ENCODE results near the gene MAEL. TPM values are rescaled to one million over a fixed set of nuclear protein-coding genes. Genes with fewer than 3 reads are reported as not detected.

Gene MAEL
- total and polyA plus RNA-seq, 2 donors (not counting 1 experiment from before 2014, with no cell fraction given), result 0.04 TPM; not detected in 1

DNA sequence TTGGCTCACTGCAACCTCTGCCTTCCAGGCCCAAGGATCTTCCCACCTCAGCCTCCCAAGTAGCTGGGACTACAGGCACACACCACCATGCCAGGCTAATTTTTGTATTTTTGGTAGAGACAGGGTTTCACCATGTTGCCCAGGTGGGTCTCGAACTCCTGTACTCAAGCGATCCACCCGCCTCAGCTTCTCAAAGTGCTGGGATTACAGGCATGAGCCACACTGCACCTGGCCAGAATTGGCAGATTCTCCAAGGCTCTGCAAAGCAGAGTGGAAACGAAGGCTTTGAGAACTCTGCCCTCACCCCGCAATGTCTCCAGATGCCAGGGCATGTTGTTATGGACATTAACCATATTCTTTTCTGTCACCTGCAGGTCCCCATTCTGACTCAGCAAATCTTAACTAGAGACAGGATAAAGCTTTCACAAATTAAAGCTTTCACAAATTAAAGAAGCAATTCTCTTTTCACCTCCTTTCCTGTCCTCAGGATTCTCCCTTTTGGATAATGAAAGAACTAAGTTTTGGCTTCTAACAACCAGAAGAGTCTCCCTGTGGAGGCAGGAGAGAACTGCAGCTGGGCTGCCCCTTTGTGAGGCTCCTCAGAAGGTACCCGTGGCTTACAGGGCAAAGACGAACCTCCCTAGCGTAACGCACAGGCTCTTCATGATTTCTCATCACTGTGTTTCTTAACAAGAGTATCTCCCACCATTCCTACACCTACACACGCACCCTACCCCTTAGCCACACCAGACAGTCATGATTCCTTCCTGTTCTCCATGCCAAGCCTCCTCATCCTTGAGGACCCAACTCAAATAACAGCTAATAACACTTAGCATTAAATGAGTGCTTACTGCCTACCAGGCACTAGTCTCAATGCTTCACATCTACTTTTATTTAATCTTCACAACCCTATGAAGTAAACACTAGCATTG is 71.3 kb downstream of the MAEL start:
- WGBS (ENCODE audit: insufficient coverage), result 83% methylated on average over 10 of the region's 10 CpGs
- intact Hi-C loops (cut with micrococcal nuclease), result no loop called here

More for the DNA sequence above, 71.3 kb downstream of the MAEL start:
- Histone ChIP-seq H2AFZ (ENCODE audit: insufficient read depth, low read depth, low read length, poor library complexity, severe bottlenecking) (no peak overlapping the region), H3K9me3 (ENCODE audit: control extremely low read depth in 1 of 3, control insufficient read depth in 2 of 3, insufficient read depth in 1 of 3, low read length in 2 of 3) (no peaks in the 10 kb centered on the region), H3K79me2 (ENCODE audit: control insufficient read depth, insufficient read depth, low read length) (no peaks in the 10 kb centered on the region), H3K4me2 (replicated peaks; ENCODE audit: low read depth, low read length, poor library complexity, severe bottlenecking) (no peak overlapping the region), H4K20me1 (ENCODE audit: control insufficient read depth, insufficient read depth, low read length, poor library complexity, severe bottlenecking) (no peaks in the 10 kb centered on the region), H3K27me3 (replicated peaks in 1 of 4; ENCODE audit: control extremely low read depth in 1 of 4, control insufficient read depth in 3 of 4, insufficient read depth in 4 of 4, low read length in 3 of 4) (peaks cover 0 to 10% (median 0%) of the 10 kb centered on the region in 4 experiments), H3K4me3 (ENCODE audit: control extremely low read depth in 1 of 5, extremely low read depth in 1 of 5, insufficient read depth in 1 of 5, low read depth in 2 of 5, low read length in 4 of 5) (no peak overlapping the region), H3K9ac (ENCODE audit: low read length) (no peak overlapping the region), H3K36me3 (replicated peaks in 1 of 2; ENCODE audit: control extremely low read depth in 1 of 2, control insufficient read depth in 1 of 2, extremely low read depth in 1 of 2, insufficient read depth in 2 of 2, low read length in 1 of 2) (no peaks in the 10 kb centered on the region), H3K4me1 (ENCODE audit: control insufficient read depth in 2 of 2, insufficient read depth in 2 of 2, low read length in 2 of 2) (peaks cover 3 to 6% of the 10 kb centered on the region in 2 donors), H3K27ac (ENCODE audit: low read length in 2 of 2) (no peak overlapping the region)
- Mint-ChIP-seq H3K27me3 (peaks cover 3% of the 10 kb centered on the region), H3K4me1 (peaks cover 4% of the 10 kb centered on the region), H3K4me3 (no peak overlapping the region), H3K9me3 (ENCODE audit: insufficient read depth) (no peaks in the 10 kb centered on the region), H3K27ac (no peak overlapping the region)
- ATAC-seq (ENCODE audit: low read depth) (no peak), DNase-seq (no peak)
- TF ChIP-seq, protein P1, sequence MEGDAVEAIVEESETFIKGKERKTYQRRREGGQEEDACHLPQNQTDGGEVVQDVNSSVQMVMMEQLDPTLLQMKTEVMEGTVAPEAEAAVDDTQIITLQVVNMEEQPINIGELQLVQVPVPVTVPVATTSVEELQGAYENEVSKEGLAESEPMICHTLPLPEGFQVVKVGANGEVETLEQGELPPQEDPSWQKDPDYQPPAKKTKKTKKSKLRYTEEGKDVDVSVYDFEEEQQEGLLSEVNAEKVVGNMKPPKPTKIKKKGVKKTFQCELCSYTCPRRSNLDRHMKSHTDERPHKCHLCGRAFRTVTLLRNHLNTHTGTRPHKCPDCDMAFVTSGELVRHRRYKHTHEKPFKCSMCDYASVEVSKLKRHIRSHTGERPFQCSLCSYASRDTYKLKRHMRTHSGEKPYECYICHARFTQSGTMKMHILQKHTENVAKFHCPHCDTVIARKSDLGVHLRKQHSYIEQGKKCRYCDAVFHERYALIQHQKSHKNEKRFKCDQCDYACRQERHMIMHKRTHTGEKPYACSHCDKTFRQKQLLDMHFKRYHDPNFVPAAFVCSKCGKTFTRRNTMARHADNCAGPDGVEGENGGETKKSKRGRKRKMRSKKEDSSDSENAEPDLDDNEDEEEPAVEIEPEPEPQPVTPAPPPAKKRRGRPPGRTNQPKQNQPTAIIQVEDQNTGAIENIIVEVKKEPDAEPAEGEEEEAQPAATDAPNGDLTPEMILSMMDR (IDR thresholded peaks at IDR 0.05), result no peak
- TF ChIP-seq EZH2 (IDR thresholded peaks at IDR 0.05; ENCODE audit: borderline replicate concordance, insufficient read depth, low read depth, low read length, poor library complexity, severe bottlenecking), result no peak
- POLR2A ChIA-PET, result interaction anchor here (1.7 kb wide), 1 partner anchor 151 kb away, joined by 5 read pairs; no protein-coding TSS in a partner anchor
- CTCF ChIA-PET, result interaction anchor here (0.7 to 17.0 kb wide), 37 partner anchors 8 to 780 kb away, joined by 3 to 944 read pairs (median 4); partner anchors contain the start of genes GPA33, ILDR2, POGK and POU2F1

All from B cell (primary cell).